Uterus (tissue), 4 donors: ENCODE measurements around the gene RASGRF1. TPM values are rescaled to one million over a fixed set of nuclear protein-coding genes. Genes with fewer than 3 reads are reported as not detected.

Experiments used
- DNase-seq, 2 donors: peaks; one replicate each; pipeline ENCODE4 v3.0.0-alpha.2; 2019 to 2020
- H3K27ac ChIP-seq, 2 donors: fragments of 200-600 bp; sonication (generic); 1 replicate in 1 of 2; 2 replicates in 1 of 2; pipeline ENCODE4 v1.5.1; 2016 to 2018
- H3K27me3 ChIP-seq, 2 donors: fragments of 200-600 bp; sonication (generic); one replicate each; pipeline ENCODE4 v1.5.1; 2018 to 2019; ENCODE audit warnings: control low read depth in 1 of 2
- H3K36me3 ChIP-seq, 2 donors: fragments of 200-600 bp; sonication (generic); one replicate each; pipeline ENCODE4 v1.5.1; 2019; ENCODE audit warnings: control low read depth in 1 of 2
- H3K4me1 ChIP-seq, 2 donors: fragments of 200-600 bp; sonication (generic); one replicate each; pipeline ENCODE4 v1.5.1; 2018 to 2019; ENCODE audit warnings: control low read depth in 1 of 2
- H3K4me3 ChIP-seq, 2 donors: fragments of 200-600 bp; sonication (generic); 1 replicate in 1 of 2; 2 replicates in 1 of 2; pipeline ENCODE4 v1.5.1; 2018 to 2019; ENCODE audit warnings: mild to moderate bottlenecking in 1 of 2
- H3K9me3 ChIP-seq, 2 donors: fragments of 200-600 bp; sonication (generic); one replicate each; pipeline ENCODE4 v1.5.1; 2019; ENCODE audit warnings: control low read depth in 1 of 2
- POLR2A ChIP-seq, 2 donors: fragments of 450-650 bp; IDR thresholded peaks; one replicate each; pipeline ENCODE4 v1.6.1; 2016; ENCODE audit warnings: antibody characterized with exemption in 2 of 2, mild to moderate bottlenecking in 1 of 2, moderate library complexity in 1 of 2
- intact Hi-C: fragments of 100-400 bp; cut with DNase I; formaldehyde crosslinking; loops from one replicate; pipeline ENCODE4 v1.15.1; 2023; ENCODE audit warnings: low total_unique reads
- total RNA-seq, 4 donors: library from RNA; depleted of rRNA in 3 of 4; stranded (reverse); fragments of >200 nt in 3 of 4; gene quantifications; one replicate each; pipeline versions ENCODE4 v1.1.0 to v1.2.4, GENCODE V29; 2014 to 2023
- TF ChIP-seq, protein P1 (sequence below), 4 experiments: fragments of 200-600 bp in 2 of 4; fragments of 450-650 bp in 2 of 4; sonication (generic) in 2 of 4; IDR thresholded peaks; one replicate each; pipeline ENCODE4 v1.5.1; 2016 to 2019; ENCODE audit warnings: antibody characterized with exemption in 4 of 4, mild to moderate bottlenecking in 2 of 4, moderate library complexity in 1 of 4
- donor health status: DM: yes; HTN: yes; CAD: no.

The RASGRF1 gene
- total RNA-seq, 4 donors from 2014 or later: 0.21 to 3.4 (median 1.8) TPM; not detected in 1

DNA sequence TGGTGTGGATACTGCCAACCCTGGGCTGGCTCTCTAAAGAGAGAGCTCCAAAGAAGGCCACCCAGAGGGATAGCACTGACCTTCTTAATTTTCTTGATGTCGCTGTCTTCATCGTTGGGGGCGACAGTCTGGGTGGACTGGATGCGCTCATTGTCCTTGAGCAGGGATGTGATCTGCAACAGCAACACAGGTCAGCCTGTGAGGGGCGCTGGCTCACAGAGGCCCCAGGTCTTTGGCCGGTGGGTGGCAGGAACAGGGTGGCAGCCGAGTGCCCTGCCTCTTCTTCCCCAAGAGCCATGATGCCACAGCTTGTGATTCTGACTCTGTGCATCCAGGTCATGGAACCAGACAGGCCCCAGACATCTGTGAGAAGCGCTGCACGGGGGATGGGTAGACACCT lies 41.2 kb downstream of the RASGRF1 start:
- intact Hi-C loops: no loop called here
- Histone ChIP-seq H3K9me3 (no peaks in the 10 kb centered on the region), H3K36me3 (no peaks in the 10 kb centered on the region), H3K4me1 (no peaks in the 10 kb centered on the region), H3K4me3 (no peak overlapping the region), H3K27ac (no peak overlapping the region), H3K27me3 (no peaks in the 10 kb centered on the region)
- no peak for TF ChIP-seq POLR2A (IDR thresholded peaks at IDR 0.05)
- TF ChIP-seq, protein P1, sequence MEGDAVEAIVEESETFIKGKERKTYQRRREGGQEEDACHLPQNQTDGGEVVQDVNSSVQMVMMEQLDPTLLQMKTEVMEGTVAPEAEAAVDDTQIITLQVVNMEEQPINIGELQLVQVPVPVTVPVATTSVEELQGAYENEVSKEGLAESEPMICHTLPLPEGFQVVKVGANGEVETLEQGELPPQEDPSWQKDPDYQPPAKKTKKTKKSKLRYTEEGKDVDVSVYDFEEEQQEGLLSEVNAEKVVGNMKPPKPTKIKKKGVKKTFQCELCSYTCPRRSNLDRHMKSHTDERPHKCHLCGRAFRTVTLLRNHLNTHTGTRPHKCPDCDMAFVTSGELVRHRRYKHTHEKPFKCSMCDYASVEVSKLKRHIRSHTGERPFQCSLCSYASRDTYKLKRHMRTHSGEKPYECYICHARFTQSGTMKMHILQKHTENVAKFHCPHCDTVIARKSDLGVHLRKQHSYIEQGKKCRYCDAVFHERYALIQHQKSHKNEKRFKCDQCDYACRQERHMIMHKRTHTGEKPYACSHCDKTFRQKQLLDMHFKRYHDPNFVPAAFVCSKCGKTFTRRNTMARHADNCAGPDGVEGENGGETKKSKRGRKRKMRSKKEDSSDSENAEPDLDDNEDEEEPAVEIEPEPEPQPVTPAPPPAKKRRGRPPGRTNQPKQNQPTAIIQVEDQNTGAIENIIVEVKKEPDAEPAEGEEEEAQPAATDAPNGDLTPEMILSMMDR (IDR thresholded peaks at IDR 0.05): no peak
- no peak for DNase-seq

- H3K27ac ChIP-seq: no peak overlapping the region
- no peaks in the 10 kb centered on the region for H3K9me3 ChIP-seq
- no peaks in the 10 kb centered on the region for H3K4me1 ChIP-seq
- no peaks in the 10 kb centered on the region for H3K36me3 ChIP-seq
- no peak overlapping the region for H3K4me3 ChIP-seq
- intact Hi-C loops: no loop called here
- TF ChIP-seq, protein P1 (IDR thresholded peaks at IDR 0.05): no peak
- TF ChIP-seq POLR2A (IDR thresholded peaks at IDR 0.05): no peak
- no peaks in the 10 kb centered on the region for H3K27me3 ChIP-seq
- no peak for DNase-seq
Observed at GRCh38 chr15:79047676-79048439, 42.7 kb downstream of the RASGRF1 start.

- Histone ChIP-seq H3K9me3 (no peaks in the 10 kb centered on the region), H3K27me3 (no peaks in the 10 kb centered on the region), H3K36me3 (no peaks in the 10 kb centered on the region), H3K4me1 (no peaks in the 10 kb centered on the region), H3K4me3 (no peak overlapping the region), H3K27ac (no peak overlapping the region)
- TF ChIP-seq, protein P1 (IDR thresholded peaks at IDR 0.05): no peak
- TF ChIP-seq POLR2A (IDR thresholded peaks at IDR 0.05): no peak
- DNase-seq: no peak
- intact Hi-C loops: no loop called here
Observed at GRCh38 chr15:79046691-79047404, 43.7 kb downstream of the RASGRF1 start.

- Histone ChIP-seq H3K4me3 (no peak overlapping the region), H3K4me1 (no peaks in the 10 kb centered on the region), H3K9me3 (no peaks in the 10 kb centered on the region), H3K36me3 (no peaks in the 10 kb centered on the region), H3K27me3 (no peaks in the 10 kb centered on the region), H3K27ac (no peak overlapping the region)
- intact Hi-C loops: no loop called here
- no peak for DNase-seq
- TF ChIP-seq, protein P1 (IDR thresholded peaks at IDR 0.05): no peak
- TF ChIP-seq POLR2A (IDR thresholded peaks at IDR 0.05): no peak
Observed at GRCh38 chr15:79045041-79045440, 45.5 kb downstream of the RASGRF1 start.
